Tongue (tissue), 3 donors: ENCODE results near the gene CFC1. TPM values are rescaled to one million over a fixed set of nuclear protein-coding genes. Genes with fewer than 3 reads are reported as not detected.
"Not testable (repeated sequence)": the region's sequence is repeated elsewhere in the genome, so short reads cannot be mapped to it uniquely, and the experiment has no call there.

Source experiments
- DNase-seq: peaks from one replicate; pipeline ENCODE4 v3.0.0-alpha.2; 2015
- small RNA-seq: library from RNA; depleted of rRNA; stranded (forward); fragments of <200 nt; gene quantifications from one replicate; pipeline ENCODE3, GENCODE V24; 2014; ENCODE audit warnings: low replicate concordance
- total RNA-seq: library from RNA; depleted of rRNA; stranded (reverse); fragments of >200 nt; gene quantifications from one replicate; pipeline ENCODE4 v1.2.3, GENCODE V29; 2014

The CFC1 gene
- total RNA-seq, 1 donor from 2014 or later = not detected

GRCh38 chr2:130583582-130583981 lies 15.8 kb downstream of the CFC1 start:
- DNase-seq = not testable (repeated sequence)

- not testable (repeated sequence) for DNase-seq
These were observed 16.4 kb downstream of the CFC1 start for GRCh38 chr2:130582970-130583369.

GRCh38 chr2:130581491-130581890 lies 17.9 kb downstream of the CFC1 start:
- not testable (repeated sequence) for DNase-seq

GRCh38 chr2:130579121-130579520 lies 20.3 kb downstream of the CFC1 start:
- not testable (repeated sequence) for DNase-seq

GRCh38 chr2:130577559-130577958 lies 21.8 kb downstream of the CFC1 start:
- DNase-seq = not testable (repeated sequence)

- not testable (repeated sequence) for DNase-seq
These were observed 23.1 kb downstream of the CFC1 start for GRCh38 chr2:130576209-130576784.

- not testable (repeated sequence) for DNase-seq
These were observed 25.1 kb downstream of the CFC1 start for GRCh38 chr2:130574230-130574629.

GRCh38 chr2:130571929-130572328 lies 27.4 kb downstream of the CFC1 start:
- DNase-seq = not testable (repeated sequence)

GRCh38 chr2:130566165-130566564 lies 33.2 kb downstream of the CFC1 start:
- DNase-seq = not testable (repeated sequence)

GRCh38 chr2:130556441-130556840 lies 42.9 kb downstream of the CFC1 start:
- not testable (repeated sequence) for DNase-seq

- not testable (repeated sequence) for DNase-seq
These were observed 45.2 kb downstream of the CFC1 start for GRCh38 chr2:130554178-130554577.

GRCh38 chr2:130549475-130549874 lies 49.9 kb downstream of the CFC1 start:
- not testable (repeated sequence) for DNase-seq

GRCh38 chr2:130548418-130548817 lies 51.0 kb downstream of the CFC1 start:
- not testable (repeated sequence) for DNase-seq

- not testable (repeated sequence) for DNase-seq
These were observed 54.4 kb downstream of the CFC1 start for GRCh38 chr2:130544978-130545377.

- DNase-seq = not testable (repeated sequence)
These were observed 55.4 kb downstream of the CFC1 start for GRCh38 chr2:130543785-130544528.

GRCh38 chr2:130542789-130543188 lies 56.6 kb downstream of the CFC1 start:
- DNase-seq = not testable (repeated sequence)

Small RNA genes within 50 kb of the gene (small RNA-seq; reads per million reads assigned to genes)
- not detected for gene RF00017
- not detected for gene RNU6-848P

Other genes starting within 250 kb of the CFC1 start
- 21.1 TPM for gene PTPN18, start 243.5 kb downstream of the CFC1 start, total RNA-seq
- 0.21 TPM for gene POTEI, start 90.2 kb downstream of the CFC1 start, total RNA-seq
- gene CFC1B, start 78.4 kb downstream of the CFC1 start, total RNA-seq = not detected
- not detected for gene POTEJ, start 11.9 kb upstream of the CFC1 start, total RNA-seq
- gene GPR148, start 129.5 kb upstream of the CFC1 start, total RNA-seq = not detected
- gene AMER3, start 156.0 kb upstream of the CFC1 start, total RNA-seq = not detected
- gene ARHGEF4, start 237.3 kb upstream of the CFC1 start, total RNA-seq = 48.5 TPM